HepG2 (cell line): ENCODE data around the gene EBP. TPM values are rescaled to one million over a fixed set of nuclear protein-coding genes. Genes with fewer than 3 reads are reported as not detected.

Source experiments
- ETV5 ChIP-seq: IDR thresholded peaks from 2 replicates; pipeline ENCODE4 v1.6.1; 2018; ENCODE audit warnings: missing biosample characterization, missing genetic modification reagents, inconsistent platforms, borderline replicate concordance
- NRL ChIP-seq: sonication (generic); formaldehyde crosslinking; IDR thresholded peaks from 2 replicates; pipeline ENCODE4 v1.5.0; 2020; ENCODE audit warnings: missing genetic modification reagents, mild to moderate bottlenecking, moderate library complexity, borderline replicate concordance
- PBX2 ChIP-seq: IDR thresholded peaks from 2 replicates; pipeline ENCODE4 v1.6.1; 2016; ENCODE audit warnings: control low read depth
- REST ChIP-seq, 2 experiments: IDR thresholded peaks; 2 replicates each; pipeline ENCODE4 v1.6.1; 2011 to 2012; ENCODE audit warnings: low read length in 2 of 2, borderline replicate concordance in 1 of 2, low read depth in 1 of 2, mild to moderate bottlenecking in 1 of 2, moderate library complexity in 1 of 2
- SP4 ChIP-seq: sonication (generic); formaldehyde crosslinking; IDR thresholded peaks from 2 replicates; pipeline ENCODE4 v1.8.1; 2023; ENCODE audit warnings: mild to moderate bottlenecking, missing genetic modification reagents
- TFDP1 ChIP-seq: IDR thresholded peaks from 2 replicates; pipeline ENCODE4 v1.6.1; 2016; ENCODE audit warnings: missing compliant biosample characterization, missing genetic modification reagents, borderline replicate concordance
- ZBTB38 ChIP-seq: sonication (generic); formaldehyde crosslinking; IDR thresholded peaks from 2 replicates; pipeline ENCODE4 v1.5.1; 2020; ENCODE audit warnings: mild to moderate bottlenecking, missing genetic modification reagents
- ZBTB40 ChIP-seq, 2 experiments: fragments of 450-650 bp in 1 of 2; sonication (generic) in 1 of 2; formaldehyde crosslinking in 1 of 2; IDR thresholded peaks; 2 replicates each; pipeline versions ENCODE4 v1.6.1 to v1.8.0; 2016 to 2022; ENCODE audit warnings: antibody characterized with exemption in 1 of 2, mild to moderate bottlenecking in 1 of 2, missing genetic modification reagents in 1 of 2
- ZNF333 ChIP-seq: sonication (generic); formaldehyde crosslinking; IDR thresholded peaks from 2 replicates; pipeline ENCODE4 v1.4.0; 2020; ENCODE audit warnings: mild to moderate bottlenecking, missing genetic modification reagents, borderline replicate concordance
- ZNF780A ChIP-seq: sonication (generic); formaldehyde crosslinking; IDR thresholded peaks from 2 replicates; pipeline ENCODE4 v1.8.0; 2022; ENCODE audit warnings: mild to moderate bottlenecking, missing genetic modification reagents, moderate library complexity
- polyA plus RNA-seq, 8 experiments: library from polyadenylated mRNA; depleted of rRNA in 3 of 8; stranded (reverse) in 7 of 8; unstranded in 1 of 8; fragments of >200 nt; fragmentation: Illumina TruSeq in 4 of 8; extraction: Trizol in 4 of 8; gene quantifications; 2 replicates each; pipeline versions ENCODE4 v1.2.1 to v1.2.3, GENCODE V29; 2011 to 2016; ENCODE audit warnings: low read depth in 4 of 8, missing spikeins in 1 of 8, mixed read lengths in 1 of 8; ENCODE audit not compliant: insufficient read depth in 1 of 8
- total RNA-seq, 5 experiments: library from RNA; depleted of rRNA; stranded (reverse); fragments of >200 nt; fragmentation: Illumina TruSeq; extraction: Trizol; gene quantifications; 2 replicates each; pipeline ENCODE4 v1.2.3, GENCODE V29; 2016; ENCODE audit warnings: low read depth in 1 of 5

Gene EBP
- total and polyA plus RNA-seq, 2 of the 13 experiments (the other 11 are each of a cell fraction or from before 2014, with no cell fraction given): 106 to 260 TPM

- TF ChIP-seq ZBTB40 (IDR thresholded peaks at IDR 0.05): peak; percentile 51; the same call in 1 of the 2 replicates
- TF ChIP-seq ZBTB40 (CRISPR knock-in tag; IDR thresholded peaks at IDR 0.05): peak; percentile 47; the same call in 1 of the 2 replicates
- peak; percentile 24; the same call in 1 of the 2 replicates for TF ChIP-seq TFDP1 (CRISPR knock-in tag)
- peak; percentile 48; the same call in 1 of the 2 replicates for TF ChIP-seq ETV5 (CRISPR knock-in tag)
- TF ChIP-seq NRL (CRISPR knock-in tag): peak; percentile 32; the same call in 1 of the 2 replicates
- no peak for TF ChIP-seq ZNF780A (CRISPR knock-in tag)
- 0 out of 2 replicates have a peak, but pooled peaks have one; percentile 53 for TF ChIP-seq SP4
- TF ChIP-seq PBX2 (CRISPR knock-in tag): no peak
- TF ChIP-seq ZNF333: 0 out of 2 replicates have a peak, but pooled peaks have one; percentile 57
- TF ChIP-seq REST (IDR thresholded peaks at IDR 0.05; ENCODE audit: borderline replicate concordance in 1 of 2, low read depth in 1 of 2, low read length in 2 of 2): 0 out of 4 replicates have a peak, but pooled peaks of 1 of the 2 experiments have one; percentile 11
- peak; percentile 27; the same call in 1 of the 2 replicates for TF ChIP-seq ZBTB38 (CRISPR knock-in tag)
Measured at GRCh38 chrX:48574270-48575266, 53.0 kb downstream of the EBP start, which contains the start of gene RBM3 (continued).
